Liver (tissue), 9 donors: ENCODE data around the gene NDUFS4. TPM values are rescaled to one million over a fixed set of nuclear protein-coding genes. Genes with fewer than 3 reads are reported as not detected.
"Not testable (repeated sequence)": the region's sequence is repeated elsewhere in the genome, so short reads cannot be mapped to it uniquely, and the experiment has no call there.

Experiments used
- DNase-seq: peaks from one replicate; pipeline ENCODE4 v3.0.0-alpha.2; 2017; ENCODE audit warnings: low spot score
- H3K27ac ChIP-seq, 2 donors: one replicate each; pipeline ENCODE4 v1.7.0; 2013; ENCODE audit warnings: inconsistent platforms in 2 of 2, low read length in 2 of 2, control low read depth in 1 of 2, low read depth in 1 of 2, mild to moderate bottlenecking in 1 of 2
- H3K27me3 ChIP-seq, 4 donors: one replicate each; pipeline versions ENCODE4 v1.6.1 to v1.7.0; 2013; ENCODE audit warnings: low read length in 3 of 4, inconsistent platforms in 1 of 4, mild to moderate bottlenecking in 1 of 4, moderate library complexity in 1 of 4; ENCODE audit not compliant: control insufficient read depth in 4 of 4, insufficient read depth in 4 of 4
- H3K36me3 ChIP-seq, 4 donors: one replicate each; pipeline versions ENCODE4 v1.6.1 to v1.7.0; 2013; ENCODE audit warnings: low read length in 3 of 4, mild to moderate bottlenecking in 3 of 4, low read depth in 1 of 4, moderate library complexity in 1 of 4; ENCODE audit not compliant: control insufficient read depth in 4 of 4, insufficient read depth in 3 of 4
- H3K4me1 ChIP-seq, 4 donors: one replicate each; pipeline versions ENCODE4 v1.6.1 to v1.7.0; 2013; ENCODE audit warnings: low read length in 3 of 4, mild to moderate bottlenecking in 3 of 4, moderate library complexity in 1 of 4; ENCODE audit not compliant: control insufficient read depth in 4 of 4, insufficient read depth in 4 of 4
- H3K4me3 ChIP-seq, 3 donors: one replicate each; pipeline versions ENCODE4 v1.6.1 to v1.7.0; 2013; ENCODE audit warnings: low read length in 3 of 3, control low read depth in 1 of 3, low read depth in 1 of 3, mild to moderate bottlenecking in 1 of 3
- H3K9ac ChIP-seq, 2 donors: one replicate each; pipeline ENCODE4 v1.7.0; 2013; ENCODE audit warnings: low read length in 2 of 2, mild to moderate bottlenecking in 2 of 2, moderate library complexity in 2 of 2, control low read depth in 1 of 2, low read depth in 1 of 2
- H3K9me3 ChIP-seq, 4 donors: one replicate each; pipeline versions ENCODE4 v1.6.1 to v1.7.0; 2013; ENCODE audit warnings: low read length in 3 of 4; ENCODE audit not compliant: control insufficient read depth in 4 of 4
- ATF3 ChIP-seq: IDR thresholded peaks from 2 replicates; pipeline ENCODE4 v1.6.1; 2016; ENCODE audit warnings: antibody characterized with exemption
- CTCF ChIP-seq: fragments of 150-350 bp; IDR thresholded peaks from 2 replicates; pipeline ENCODE4 v1.5.1; 2017; ENCODE audit warnings: improper control_type of control experiment, low read depth, low read length; ENCODE audit not compliant: missing input control
- EGR1 ChIP-seq, 2 donors: IDR thresholded peaks; 2 replicates each; pipeline ENCODE4 v1.6.1; 2016 to 2018; ENCODE audit warnings: antibody characterized with exemption in 2 of 2, low read depth in 2 of 2
- FOXA1 ChIP-seq: IDR thresholded peaks from 2 replicates; pipeline ENCODE4 v1.6.1; 2016; ENCODE audit warnings: antibody characterized with exemption
- GABPA ChIP-seq, 2 donors: IDR thresholded peaks in 1 of 2; conservative IDR thresholded peaks in 1 of 2; 2 replicates each; pipeline ENCODE4 v1.6.1; 2016; ENCODE audit warnings: antibody characterized with exemption in 2 of 2, mild to moderate bottlenecking in 1 of 2, moderate library complexity in 1 of 2
- HNF4A ChIP-seq, 2 donors: conservative IDR thresholded peaks; 2 replicates each; pipeline ENCODE4 v1.6.1; 2016; ENCODE audit warnings: antibody characterized with exemption in 2 of 2, mild to moderate bottlenecking in 2 of 2
- HNF4G ChIP-seq: IDR thresholded peaks from 2 replicates; pipeline ENCODE4 v1.6.1; 2016; ENCODE audit warnings: antibody characterized with exemption
- JUND ChIP-seq, 2 donors: IDR thresholded peaks; 2 replicates each; pipeline ENCODE4 v1.6.1; 2016; ENCODE audit warnings: antibody characterized with exemption in 2 of 2
- MAX ChIP-seq: IDR thresholded peaks from 2 replicates; pipeline ENCODE4 v1.6.1; 2016; ENCODE audit warnings: antibody characterized with exemption
- NR2F2 ChIP-seq: IDR thresholded peaks from 2 replicates; pipeline ENCODE4 v1.6.1; 2016; ENCODE audit warnings: antibody characterized with exemption
- RAD21 ChIP-seq, 2 donors: IDR thresholded peaks; 2 replicates each; pipeline ENCODE4 v1.6.1; 2016; ENCODE audit warnings: antibody characterized with exemption in 2 of 2, mild to moderate bottlenecking in 2 of 2
- REST ChIP-seq: IDR thresholded peaks from 2 replicates; pipeline ENCODE4 v1.6.1; 2016; ENCODE audit warnings: antibody characterized with exemption, mild to moderate bottlenecking
- RXRA ChIP-seq, 2 donors: IDR thresholded peaks; 2 replicates each; pipeline ENCODE4 v1.6.1; 2017 to 2018; ENCODE audit warnings: antibody characterized with exemption in 2 of 2, mild to moderate bottlenecking in 1 of 2
- TAF1 ChIP-seq: conservative IDR thresholded peaks from 2 replicates; pipeline ENCODE4 v1.6.1; 2016; ENCODE audit warnings: antibody characterized with exemption, mild to moderate bottlenecking
- YY1 ChIP-seq: IDR thresholded peaks from 2 replicates; pipeline ENCODE4 v1.6.1; 2016; ENCODE audit warnings: antibody characterized with exemption, mild to moderate bottlenecking
- ZBTB33 ChIP-seq: IDR thresholded peaks from 2 replicates; pipeline ENCODE4 v1.6.1; 2016; ENCODE audit warnings: antibody characterized with exemption
- WGBS: extraction: QIAGEN DNeasy Blood & Tissue Kit; methylation state at CpG from one replicate; pipeline ENCODE4 v1.1.7; 2013; 5-methylcytosine and 5-hydroxymethylcytosine counted together
- polyA plus RNA-seq, 2 donors: library from polyadenylated mRNA; stranded (reverse) in 1 of 2; unstranded in 1 of 2; fragments of 200-250 nt in 1 of 2; fragments of >200 nt in 1 of 2; fragmentation: Nextera tagmentation in 1 of 2; extraction: Ambion mirVana in 1 of 2; gene quantifications; one replicate each; pipeline versions ENCODE4 v1.2.1 to v1.2.3, GENCODE V29; 2013 to 2015
- total RNA-seq, 2 donors: library from RNA; depleted of rRNA; stranded (reverse); fragments of >200 nt; gene quantifications; one replicate each; pipeline ENCODE4 v1.2.3, GENCODE V29; 2014
- donor health status: healthy.
- donor health status: healthy.
- donor health status: healthy.
- donor health status: healthy.
- donor health status: healthy.

The NDUFS4 gene
- total and polyA plus RNA-seq, 4 donors = 35.9 to 114 (median 53.4) TPM

GRCh38 chr5:53645078-53645477 lies 84.6 kb downstream of the NDUFS4 start:
- TF ChIP-seq HNF4G (no peak), REST (no peak), JUND (IDR thresholded peaks at IDR 0.05) (no peak)
- no peak overlapping the region for H3K27ac ChIP-seq
- H3K36me3 ChIP-seq = peaks cover 0 to 8% (median 3%) of the 10 kb centered on the region in 4 donors
- H3K4me1 ChIP-seq = no peaks in the 10 kb centered on the region
- H3K27me3 ChIP-seq = no peaks in the 10 kb centered on the region
- no peak for DNase-seq
- no peaks in the 10 kb centered on the region for H3K9me3 ChIP-seq
- no peak overlapping the region for H3K4me3 ChIP-seq
- H3K9ac ChIP-seq = no peak overlapping the region
- 87% methylated on average over 2 of the region's 2 CpGs for WGBS

- Histone ChIP-seq H3K9me3 (no peaks in the 10 kb centered on the region), H3K4me3 (no peak overlapping the region), H3K36me3 (peaks cover 0 to 8% (median 3%) of the 10 kb centered on the region in 4 donors), H3K27ac (no peak overlapping the region), H3K9ac (no peak overlapping the region), H3K4me1 (no peaks in the 10 kb centered on the region), H3K27me3 (no peaks in the 10 kb centered on the region)
- no peak for DNase-seq
- no peak for TF ChIP-seq GABPA (IDR thresholded peaks at IDR 0.05 in 1 of 2, conservative IDR thresholded peaks at IDR 0.05 in 1 of 2)
- TF ChIP-seq MAX = no peak
- no peak for TF ChIP-seq EGR1 (IDR thresholded peaks at IDR 0.05; ENCODE audit: low read depth in 2 of 2)
- no peak for TF ChIP-seq JUND (IDR thresholded peaks at IDR 0.05)
- no peak for TF ChIP-seq YY1
- TF ChIP-seq RAD21 (IDR thresholded peaks at IDR 0.05) = no peak
- no peak for TF ChIP-seq REST
- TF ChIP-seq ZBTB33 = no peak
- TF ChIP-seq CTCF = no peak
- no peak for TF ChIP-seq HNF4A (conservative IDR thresholded peaks at IDR 0.05)
- no peak for TF ChIP-seq ATF3
- no peak for TF ChIP-seq NR2F2
- no peak for TF ChIP-seq TAF1
- no peak for TF ChIP-seq FOXA1
- TF ChIP-seq HNF4G = no peak
- no peak for TF ChIP-seq RXRA (IDR thresholded peaks at IDR 0.05)
- WGBS = 99% methylated on average over 2 of the region's 2 CpGs
Observed at GRCh38 chr5:53649352-53649751, 88.9 kb downstream of the NDUFS4 start.

GRCh38 chr5:53660573-53660972 lies 100.1 kb downstream of the NDUFS4 start:
- H3K36me3 ChIP-seq, H3K4me1 ChIP-seq, H3K9me3 ChIP-seq, H3K27me3 ChIP-seq, DNase-seq, H3K9ac ChIP-seq, H3K4me3 ChIP-seq, H3K27ac ChIP-seq: not testable (repeated sequence)
- WGBS = 92% methylated on average over 4 of the region's 4 CpGs
